ENCODE results near the gene PLCH2. TPM values are rescaled to one million over a fixed set of nuclear protein-coding genes. Genes with fewer than 3 reads are reported as not detected.
"Not testable (repeated sequence)": the region's sequence is repeated elsewhere in the genome, so short reads cannot be mapped to it uniquely, and the experiment has no call there.

The PLCH2 gene
- total RNA-seq, 2 experiments from 2014 or later, result 32.7 to 33.8 TPM

DNA sequence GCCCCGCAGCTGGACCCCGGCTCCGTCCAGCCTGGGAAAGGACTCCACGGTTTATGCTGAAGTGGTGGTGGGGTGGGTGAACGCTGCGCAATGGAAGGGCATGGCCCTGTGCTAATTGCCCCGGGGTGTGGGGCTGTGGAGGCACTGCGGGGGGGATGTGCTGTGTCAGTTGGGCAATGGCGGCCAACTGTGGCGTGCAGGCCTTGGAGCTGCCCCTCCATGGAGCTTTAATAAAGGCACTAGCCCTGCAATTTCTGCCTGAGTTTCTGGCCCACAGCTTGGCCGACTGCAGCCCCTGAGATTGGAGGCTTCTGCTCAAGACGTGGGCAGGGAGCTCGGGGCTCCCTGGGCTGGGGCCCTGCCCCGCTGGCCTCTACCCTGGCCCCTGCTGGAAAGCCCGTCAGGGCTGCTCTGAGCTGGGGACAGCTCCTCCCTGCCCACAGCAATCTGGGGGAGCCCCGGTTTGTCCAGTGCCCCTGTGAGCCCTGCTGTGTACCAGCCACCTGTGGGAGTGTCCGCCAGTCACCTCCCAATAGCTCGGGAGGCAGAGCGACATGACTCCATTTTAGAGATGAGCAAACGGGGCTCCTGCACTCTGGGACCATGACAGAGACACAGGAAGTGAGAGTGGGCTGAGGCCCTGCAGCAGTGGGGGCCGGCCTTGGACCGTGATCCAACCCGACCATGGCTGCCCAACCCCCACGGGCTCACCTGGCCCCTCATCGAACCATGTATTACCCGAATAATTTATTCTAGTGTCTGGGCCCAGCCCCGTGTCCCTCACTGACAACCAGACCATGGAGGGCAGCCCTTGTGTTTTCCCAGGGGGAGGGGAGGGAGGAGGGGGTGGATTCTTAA, 71.3 kb downstream of the PLCH2 start:
- DNase-seq, result peak; percentile 71
- ChIA-PET CTCF (interaction anchor here (0.9 to 4.6 kb wide), 12 partner anchors 9 to 352 kb away, joined by 3 to 81 read pairs (median 10); partner anchors contain the start of genes FAAP20, PANK4, PEX10 and PRXL2B), POLR2A (interaction anchor here (0.8 to 12.2 kb wide), 17 partner anchors 8 to 414 kb away, joined by 3 to 228 read pairs (median 13); partner anchors contain the start of genes FAAP20, HES5, PANK4 and PEX10)
- peaks cover 26% of the 10 kb centered on the region for H3K4me1 Mint-ChIP-seq
- H3K36me3 Mint-ChIP-seq (ENCODE audit: low read depth), result no peaks in the 10 kb centered on the region
- no peaks in the 10 kb centered on the region for H3K27me3 Mint-ChIP-seq
- peak overlapping the region; percentile 94 for H3K4me3 Mint-ChIP-seq
- H3K9me3 Mint-ChIP-seq, result no peaks in the 10 kb centered on the region
- peak overlapping the region; percentile 99 for H3K27ac Mint-ChIP-seq

DNA sequence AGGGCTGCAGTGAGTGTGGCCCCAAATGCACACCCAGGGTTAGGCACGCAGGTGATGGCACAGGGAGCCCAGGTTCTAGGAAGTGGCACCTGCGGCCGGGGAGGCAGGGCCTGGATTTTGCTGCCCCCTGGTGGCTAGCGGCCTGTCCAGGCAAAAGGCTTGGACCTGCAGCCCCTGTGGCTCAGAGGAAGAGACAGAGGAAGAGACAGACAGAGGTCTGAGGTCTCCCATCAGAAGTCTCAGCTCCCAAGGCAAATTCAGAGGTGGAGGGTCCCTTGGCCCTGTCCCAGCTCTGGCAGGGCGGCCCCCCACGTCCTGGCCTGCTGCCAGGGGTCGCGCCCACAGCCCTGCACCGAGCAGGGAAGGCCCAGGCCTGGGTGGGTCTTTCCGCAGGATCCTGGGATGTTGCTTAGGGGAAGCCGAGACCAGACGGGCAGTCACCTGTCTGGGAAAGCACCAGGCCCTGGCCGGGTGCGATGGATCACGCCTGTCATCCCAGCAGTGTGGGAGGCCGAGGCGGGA, 72.0 kb downstream of the PLCH2 start:
- H3K4me3 Mint-ChIP-seq, result peak overlapping the region; percentile 94
- H3K4me1 Mint-ChIP-seq, result peaks cover 26% of the 10 kb centered on the region
- DNase-seq, result peak; percentile 89
- no peaks in the 10 kb centered on the region for H3K9me3 Mint-ChIP-seq
- H3K27ac Mint-ChIP-seq, result peak overlapping the region; percentile 99
- no peaks in the 10 kb centered on the region for H3K27me3 Mint-ChIP-seq
- ChIA-PET CTCF (interaction anchor here (0.6 to 4.6 kb wide), 16 partner anchors 8 to 353 kb away, joined by 3 to 81 read pairs (median 6); partner anchors contain the start of genes FAAP20, MORN1, PANK4 and PEX10), POLR2A (interaction anchor here (1.0 to 12.2 kb wide), 18 partner anchors 8 to 415 kb away, joined by 3 to 228 read pairs (median 11); partner anchors contain the start of genes FAAP20, HES5, MORN1 and PANK4)
- H3K36me3 Mint-ChIP-seq (ENCODE audit: low read depth), result no peaks in the 10 kb centered on the region

GRCh38 chr1:2549367-2550029, 73.4 kb downstream of the PLCH2 start:
- H3K36me3 Mint-ChIP-seq (ENCODE audit: low read depth); H3K27me3 Mint-ChIP-seq; H3K9me3 Mint-ChIP-seq; DNase-seq: not testable (repeated sequence)
- ChIA-PET CTCF (interaction anchor here (1.4 to 4.6 kb wide), 3 partner anchors 12 to 134 kb away, joined by 7 to 81 read pairs (median 41); partner anchors contain the start of gene PANK4), POLR2A (interaction anchor here (1.2 to 12.2 kb wide), 7 partner anchors 20 to 133 kb away, joined by 3 to 228 read pairs (median 13); partner anchors contain the start of genes HES5, PANK4 and PRXL2B)
- Mint-ChIP-seq H3K27ac (peak overlapping the region; percentile 99), H3K4me1 (peaks cover 36% of the 10 kb centered on the region), H3K4me3 (peak overlapping the region; percentile 94)

- peaks cover 44% of the 10 kb centered on the region for H3K4me1 Mint-ChIP-seq
- H3K9me3 Mint-ChIP-seq; H3K36me3 Mint-ChIP-seq (ENCODE audit: low read depth); H3K4me3 Mint-ChIP-seq; DNase-seq; H3K27me3 Mint-ChIP-seq; CTCF ChIA-PET: not testable (repeated sequence)
- POLR2A ChIA-PET, result interaction anchor here (6.3 to 12.2 kb wide), 2 partner anchors 21 to 35 kb away, joined by 113 to 228 read pairs; partner anchors contain the start of genes HES5, PANK4 and PRXL2B
- peak overlapping the region; percentile 74 for H3K27ac Mint-ChIP-seq
Measured at GRCh38 chr1:2550309-2550861, 74.3 kb downstream of the PLCH2 start.

DNA sequence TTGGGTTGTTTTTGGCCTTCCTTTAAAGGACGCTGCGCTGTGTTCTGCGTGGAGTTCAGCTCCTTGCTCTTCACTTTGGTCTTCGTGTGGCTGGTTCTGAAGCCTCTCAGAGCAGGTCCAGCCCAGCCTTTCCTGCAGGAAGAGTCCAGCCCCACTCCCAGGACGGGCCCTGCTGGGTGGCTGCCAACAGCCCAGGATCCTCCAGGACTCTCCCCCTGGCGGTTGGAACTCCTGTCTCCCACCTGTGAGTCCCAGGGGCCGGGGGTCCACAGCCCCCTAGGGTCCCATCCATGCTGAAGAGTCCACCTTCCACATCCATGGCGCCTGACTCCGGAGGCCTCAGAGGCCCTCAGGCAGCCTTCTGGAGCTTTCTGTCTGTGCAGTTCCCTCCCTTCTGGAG, 75.5 kb downstream of the PLCH2 start:
- Mint-ChIP-seq H3K27ac (peak overlapping the region; percentile 61), H3K4me1 (peaks cover 51% of the 10 kb centered on the region), H3K36me3 (ENCODE audit: low read depth) (peaks cover 15% of the 10 kb centered on the region)
- H3K4me3 Mint-ChIP-seq, H3K9me3 Mint-ChIP-seq, CTCF ChIA-PET, H3K27me3 Mint-ChIP-seq, POLR2A ChIA-PET, DNase-seq: not testable (repeated sequence)

DNA sequence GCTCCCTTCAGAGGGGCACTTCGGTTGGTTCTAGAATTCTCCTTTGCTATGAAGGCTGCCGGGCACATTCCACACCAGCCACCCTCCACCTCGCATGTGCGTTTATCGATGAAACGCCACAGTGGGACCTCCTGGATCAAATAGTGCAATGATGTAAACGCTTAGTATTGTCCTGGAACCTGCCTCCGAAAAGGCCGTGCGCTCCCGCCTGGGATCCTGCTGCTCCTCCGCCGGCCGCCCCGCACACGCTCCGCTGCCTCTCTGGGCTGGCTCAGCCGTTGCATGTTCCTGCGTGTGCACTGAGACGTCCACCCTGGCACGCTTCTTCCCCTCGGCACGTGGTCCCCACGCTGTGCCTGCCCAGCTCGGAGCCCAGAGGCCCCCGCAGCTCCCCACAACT, 76.1 kb downstream of the PLCH2 start:
- DNase-seq, result no peak
- ChIA-PET CTCF (no interaction called here), POLR2A (no interaction called here)
- Mint-ChIP-seq H3K36me3 (ENCODE audit: low read depth) (peaks cover 21% of the 10 kb centered on the region), H3K27me3 (no peaks in the 10 kb centered on the region), H3K27ac (no peak overlapping the region), H3K4me1 (peaks cover 53% of the 10 kb centered on the region), H3K4me3 (no peak overlapping the region), H3K9me3 (no peaks in the 10 kb centered on the region)

- POLR2A ChIA-PET, H3K4me3 Mint-ChIP-seq, DNase-seq, H3K27me3 Mint-ChIP-seq, H3K9me3 Mint-ChIP-seq, H3K27ac Mint-ChIP-seq, CTCF ChIA-PET: not testable (repeated sequence)
- H3K36me3 Mint-ChIP-seq (ENCODE audit: low read depth), result peaks cover 25% of the 10 kb centered on the region
- peaks cover 56% of the 10 kb centered on the region for H3K4me1 Mint-ChIP-seq
Measured at GRCh38 chr1:2553076-2553475, 77.0 kb downstream of the PLCH2 start.

GRCh38 chr1:2553871-2554620, 78.0 kb downstream of the PLCH2 start:
- no peak for DNase-seq
- ChIA-PET CTCF (no interaction called here), POLR2A (interaction anchor here (2.9 to 5.1 kb wide), 3 partner anchors 7 to 31 kb away, joined by 34 to 169 read pairs (median 82); partner anchors contain the start of genes PANK4 and PRXL2B)
- peak overlapping the region; percentile 95 for H3K27ac Mint-ChIP-seq
- H3K36me3 Mint-ChIP-seq (ENCODE audit: low read depth), result peaks cover 29% of the 10 kb centered on the region
- peak overlapping the region; percentile 95 for H3K4me3 Mint-ChIP-seq
- peaks cover 55% of the 10 kb centered on the region for H3K4me1 Mint-ChIP-seq
- no peaks in the 10 kb centered on the region for H3K9me3 Mint-ChIP-seq
- no peaks in the 10 kb centered on the region for H3K27me3 Mint-ChIP-seq

DNA sequence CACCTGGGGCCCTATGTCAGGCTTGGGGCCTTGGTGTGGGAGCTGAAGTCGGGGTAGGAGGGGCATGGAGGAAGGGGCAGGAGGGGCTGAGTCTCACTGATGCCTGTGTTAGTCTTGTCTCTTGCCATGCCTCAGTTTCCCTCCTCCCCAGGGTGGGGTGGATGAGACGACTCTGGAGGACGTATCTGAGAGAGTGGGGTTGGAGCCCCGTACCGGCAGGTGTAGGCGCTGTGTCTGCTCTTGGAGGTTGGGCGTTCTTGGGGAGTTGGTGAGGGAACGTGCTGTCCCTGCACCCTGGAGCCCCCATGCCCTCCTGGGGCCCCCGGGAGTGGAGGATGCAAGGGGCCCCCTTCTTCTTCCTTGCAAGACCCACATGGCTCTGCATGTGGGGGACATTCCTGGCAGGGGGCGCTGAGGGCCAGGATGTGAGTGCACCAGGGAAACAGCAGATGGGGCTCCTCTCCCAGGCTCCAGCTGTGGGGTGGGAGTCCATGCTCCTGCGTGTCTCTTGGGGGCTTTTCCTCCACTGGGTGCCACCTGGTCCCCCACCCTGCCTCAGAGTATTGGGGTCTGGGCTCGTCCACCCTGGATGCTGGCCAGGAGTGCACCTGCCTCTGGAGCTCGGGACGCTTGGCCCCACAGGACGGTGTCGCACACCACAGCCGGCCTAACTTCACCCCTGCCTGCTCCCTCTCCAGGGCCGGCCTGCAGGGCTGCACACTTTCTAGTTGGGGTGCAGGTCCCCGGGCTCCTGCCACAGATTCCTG, 78.7 kb downstream of the PLCH2 start:
- Mint-ChIP-seq H3K27me3 (no peaks in the 10 kb centered on the region), H3K27ac (peak overlapping the region; percentile 95), H3K9me3 (no peaks in the 10 kb centered on the region), H3K36me3 (ENCODE audit: low read depth) (peaks cover 32% of the 10 kb centered on the region), H3K4me3 (peak overlapping the region; percentile 95), H3K4me1 (peaks cover 50% of the 10 kb centered on the region)
- ChIA-PET CTCF (interaction anchor here (0.9 to 2.8 kb wide), 4 partner anchors 29 to 360 kb away, joined by 3 to 27 read pairs (median 8); partner anchors contain the start of genes FAAP20, PANK4 and PRXL2B), POLR2A (interaction anchor here (0.7 to 8.3 kb wide), 6 partner anchors 8 to 141 kb away, joined by 3 to 169 read pairs (median 58); partner anchors contain the start of genes PANK4 and PRXL2B)
- DNase-seq, result peak; percentile 59
